Mucosa of stomach (tissue), 1 donor: ENCODE measurements around the gene SLC25A18.

Experiments used
- H3K27me3 ChIP-seq: one replicate; pipeline ENCODE4 v1.7.0; 2013; ENCODE audit warnings: mild to moderate bottlenecking, low read length; ENCODE audit not compliant: control insufficient read depth, insufficient read depth
- H3K36me3 ChIP-seq: one replicate; pipeline ENCODE4 v1.7.0; 2013; ENCODE audit warnings: low read length; ENCODE audit not compliant: control insufficient read depth, insufficient read depth
- H3K4me1 ChIP-seq: one replicate; pipeline ENCODE4 v1.7.0; 2013; ENCODE audit warnings: mild to moderate bottlenecking, low read length; ENCODE audit not compliant: control insufficient read depth, insufficient read depth
- H3K4me3 ChIP-seq: one replicate; pipeline ENCODE4 v1.7.0; 2013; ENCODE audit warnings: low read length
- H3K9ac ChIP-seq: one replicate; pipeline ENCODE4 v1.7.0; 2013; ENCODE audit warnings: mild to moderate bottlenecking, low read length, moderate library complexity
- H3K9me3 ChIP-seq: one replicate; pipeline ENCODE4 v1.7.0; 2013; ENCODE audit warnings: mild to moderate bottlenecking, low read length, moderate library complexity; ENCODE audit not compliant: control insufficient read depth
- donor health status: Pancreatic carcinoma.

SLC25A18 gene

GRCh38 chr22:17639247-17639741 lies 76.0 kb downstream of the SLC25A18 start:
- no peaks in the 10 kb centered on the region for H3K36me3 ChIP-seq
- no peaks in the 10 kb centered on the region for H3K27me3 ChIP-seq
- peak overlapping the region; percentile 73 for H3K4me3 ChIP-seq
- H3K4me1 ChIP-seq: no peaks in the 10 kb centered on the region
- no peaks in the 10 kb centered on the region for H3K9me3 ChIP-seq
- peak overlapping the region; percentile 92 for H3K9ac ChIP-seq
